NT2/D1 (cell line): ENCODE results near the gene GON4L.
A peak's percentile ranks its signal among the peaks of the same experiment; 100 is the strongest.

Source experiments
- SUZ12 ChIP-seq: IDR thresholded peaks from 2 replicates; pipeline ENCODE4 v1.6.1; 2011; ENCODE audit not compliant: insufficient read length, insufficient read depth; ENCODE audit errors: extremely low read depth
- YY1 ChIP-seq: IDR thresholded peaks from 2 replicates; pipeline ENCODE4 v1.6.1; 2011; ENCODE audit not compliant: insufficient read length, insufficient read depth

DNA sequence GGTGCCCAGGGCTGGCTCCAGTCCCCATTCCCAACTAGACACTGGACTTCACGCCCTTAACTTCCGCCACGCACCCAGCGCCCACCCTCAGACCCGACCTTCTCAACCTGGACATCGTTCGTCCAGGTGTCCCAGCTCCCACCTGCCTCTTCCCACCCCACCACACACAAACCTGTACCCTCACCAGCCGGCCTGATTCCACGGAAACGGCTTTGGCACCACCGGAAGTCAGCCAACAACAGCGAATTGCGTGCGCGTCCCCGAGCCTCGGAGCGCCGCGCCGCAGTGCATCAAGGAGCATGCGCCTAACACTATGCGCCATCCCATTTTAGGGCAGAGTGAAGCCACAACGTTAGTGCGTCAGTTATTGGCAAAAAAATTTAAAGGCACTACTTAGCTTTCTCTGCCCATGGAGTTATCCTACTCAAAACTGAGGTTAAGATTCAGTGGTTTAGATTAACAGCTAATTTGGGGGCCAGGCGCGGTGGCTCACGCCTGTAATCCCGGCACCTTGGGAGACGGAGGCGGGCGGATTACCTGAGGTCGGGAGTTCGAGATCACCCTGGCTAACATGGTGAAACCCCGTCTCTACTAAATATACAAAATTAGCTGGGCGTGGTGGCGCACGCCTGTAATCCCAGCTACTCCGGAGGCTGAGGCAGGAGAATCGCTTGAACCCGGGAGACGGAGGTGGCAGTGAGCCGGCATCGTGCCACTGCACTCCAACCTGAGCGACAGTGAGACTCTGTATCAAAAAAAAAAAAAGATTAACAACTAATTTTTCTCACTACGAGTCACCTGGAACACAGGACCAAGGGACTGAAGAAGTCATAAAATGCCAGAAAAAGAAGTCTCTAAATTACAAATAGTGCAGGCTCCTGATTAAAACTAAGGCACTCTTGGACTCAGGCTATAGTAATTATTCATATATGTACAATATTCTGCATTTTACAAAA lies at the start of gene GON4L:
- TF ChIP-seq SUZ12, result no peak
- peak; percentile 95 for TF ChIP-seq YY1
